Measurements from ENCODE around the gene TTLL10. TPM values are rescaled to one million over a fixed set of nuclear protein-coding genes. Genes with fewer than 3 reads are reported as not detected.

The TTLL10 gene
- total RNA-seq, 1 donor from 2014 or later, result not detected

DNA sequence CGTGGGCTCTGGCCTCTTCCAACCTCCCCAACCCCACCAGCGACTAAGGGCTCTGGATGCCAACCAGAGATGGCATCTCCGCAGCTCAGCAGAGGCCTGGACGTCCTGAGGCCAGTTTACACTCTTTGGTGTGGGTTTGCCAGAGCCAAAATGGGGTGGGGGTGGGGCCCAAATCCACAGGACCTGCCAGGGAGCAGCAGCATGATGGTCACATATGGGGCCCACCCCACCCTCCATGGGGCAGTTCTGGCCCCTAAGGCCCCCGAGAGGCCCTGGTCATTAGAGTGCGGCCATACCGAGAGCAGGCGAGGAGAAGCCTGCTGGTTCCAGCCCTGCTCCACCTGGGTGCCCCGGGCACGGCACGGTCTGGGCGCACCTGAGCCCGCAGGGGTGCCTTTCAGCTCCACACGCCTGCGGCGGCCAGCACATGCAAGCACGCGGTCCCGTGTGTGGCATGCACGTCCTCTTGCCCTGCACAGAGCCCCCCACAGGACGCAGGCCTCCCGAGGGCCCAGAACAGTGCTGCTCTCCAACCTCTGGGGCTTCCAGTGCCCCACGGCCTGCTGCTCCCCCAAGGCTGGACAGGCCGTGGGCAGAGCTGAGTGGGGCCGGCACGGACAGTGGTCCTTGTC, 68.0 kb downstream of the TTLL10 start:
- DNase-seq (ENCODE audit: low spot score), result no peak
- peaks cover 2% of the 10 kb centered on the region for H3K27me3 Mint-ChIP-seq (ENCODE audit: unreplicated experiment)
- TF ChIP-seq CTCF (IDR thresholded peaks at IDR 0.05; ENCODE audit: unreplicated experiment), result no peak
- H3K27ac Mint-ChIP-seq (ENCODE audit: unreplicated experiment), result no peak overlapping the region
- H3K9me3 Mint-ChIP-seq (ENCODE audit: unreplicated experiment), result no peaks in the 10 kb centered on the region
- H3K36me3 Mint-ChIP-seq (ENCODE audit: low read depth, unreplicated experiment), result no peaks in the 10 kb centered on the region
- H3K4me3 Mint-ChIP-seq (ENCODE audit: unreplicated experiment), result no peak overlapping the region
- no peaks in the 10 kb centered on the region for H3K4me1 Mint-ChIP-seq (ENCODE audit: unreplicated experiment)

- Mint-ChIP-seq H3K36me3 (ENCODE audit: low read depth, unreplicated experiment) (no peaks in the 10 kb centered on the region), H3K4me3 (ENCODE audit: unreplicated experiment) (no peak overlapping the region), H3K27me3 (ENCODE audit: unreplicated experiment) (peaks cover 2% of the 10 kb centered on the region), H3K9me3 (ENCODE audit: unreplicated experiment) (no peaks in the 10 kb centered on the region), H3K27ac (ENCODE audit: unreplicated experiment) (no peak overlapping the region), H3K4me1 (ENCODE audit: unreplicated experiment) (no peaks in the 10 kb centered on the region)
- no peak for TF ChIP-seq CTCF (IDR thresholded peaks at IDR 0.05; ENCODE audit: unreplicated experiment)
- no peak for DNase-seq (ENCODE audit: low spot score)
Measured at GRCh38 chr1:1242461-1243265, 69.0 kb downstream of the TTLL10 start.

DNA sequence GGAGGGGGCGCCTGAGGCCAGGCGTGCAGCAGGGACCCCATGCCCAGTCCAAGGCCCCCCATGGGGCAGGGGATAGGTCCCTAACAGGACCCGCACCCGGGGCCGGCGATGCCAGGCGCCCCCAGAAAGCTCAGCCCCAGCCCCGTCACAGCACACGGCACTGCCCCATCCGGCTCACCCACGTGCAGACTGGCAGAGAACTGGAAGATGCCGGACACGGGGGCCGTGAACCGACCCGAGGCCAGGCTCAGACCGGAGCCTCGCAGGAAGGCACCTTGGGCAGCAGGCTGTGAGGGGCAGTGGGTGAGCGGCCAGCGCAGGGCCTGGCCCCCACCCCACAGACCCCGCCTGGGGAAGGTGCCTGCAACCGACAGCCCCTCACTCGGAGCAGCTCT, 69.6 kb downstream of the TTLL10 start:
- H3K27me3 Mint-ChIP-seq (ENCODE audit: unreplicated experiment), result peaks cover 2% of the 10 kb centered on the region
- H3K36me3 Mint-ChIP-seq (ENCODE audit: low read depth, unreplicated experiment), result no peaks in the 10 kb centered on the region
- H3K4me3 Mint-ChIP-seq (ENCODE audit: unreplicated experiment), result no peak overlapping the region
- no peak for TF ChIP-seq CTCF (IDR thresholded peaks at IDR 0.05; ENCODE audit: unreplicated experiment)
- no peak overlapping the region for H3K27ac Mint-ChIP-seq (ENCODE audit: unreplicated experiment)
- no peak for DNase-seq (ENCODE audit: low spot score)
- H3K9me3 Mint-ChIP-seq (ENCODE audit: unreplicated experiment), result no peaks in the 10 kb centered on the region
- no peaks in the 10 kb centered on the region for H3K4me1 Mint-ChIP-seq (ENCODE audit: unreplicated experiment)

DNA sequence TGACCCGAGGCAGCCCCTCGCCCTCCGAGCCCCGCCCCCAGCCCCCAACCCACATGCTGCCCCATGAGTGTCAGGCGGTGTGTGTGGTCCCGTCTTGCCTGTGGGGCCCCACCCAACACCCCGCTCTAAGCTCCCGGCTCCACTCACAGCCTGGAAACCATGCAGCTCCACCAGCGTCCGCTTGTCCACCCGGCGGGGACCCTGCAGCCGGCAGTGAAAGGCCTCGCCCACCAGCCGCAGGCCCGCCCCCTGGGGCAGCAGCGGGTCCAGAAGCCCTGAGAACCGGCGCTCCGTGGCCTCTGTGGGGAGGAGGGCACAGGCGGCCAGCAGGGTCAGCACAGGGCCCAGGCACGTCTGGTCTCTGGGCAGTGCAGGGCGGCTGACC, 70.1 kb downstream of the TTLL10 start:
- no peak for TF ChIP-seq CTCF (IDR thresholded peaks at IDR 0.05; ENCODE audit: unreplicated experiment)
- H3K27me3 Mint-ChIP-seq (ENCODE audit: unreplicated experiment), result peaks cover 2% of the 10 kb centered on the region

GRCh38 chr1:1244192-1244811, 70.6 kb downstream of the TTLL10 start:
- H3K36me3 Mint-ChIP-seq (ENCODE audit: low read depth, unreplicated experiment), result no peaks in the 10 kb centered on the region
- no peak for TF ChIP-seq CTCF (IDR thresholded peaks at IDR 0.05; ENCODE audit: unreplicated experiment)
- H3K4me3 Mint-ChIP-seq (ENCODE audit: unreplicated experiment), result no peak overlapping the region
- H3K27ac Mint-ChIP-seq (ENCODE audit: unreplicated experiment), result no peak overlapping the region
- no peaks in the 10 kb centered on the region for H3K9me3 Mint-ChIP-seq (ENCODE audit: unreplicated experiment)
- no peak for DNase-seq (ENCODE audit: low spot score)
- peaks cover 2% of the 10 kb centered on the region for H3K27me3 Mint-ChIP-seq (ENCODE audit: unreplicated experiment)
- no peaks in the 10 kb centered on the region for H3K4me1 Mint-ChIP-seq (ENCODE audit: unreplicated experiment)

More for the DNA sequence above, 70.1 kb downstream of the TTLL10 start:
- Mint-ChIP-seq H3K36me3 (ENCODE audit: low read depth, unreplicated experiment) (no peaks in the 10 kb centered on the region), H3K27ac (ENCODE audit: unreplicated experiment) (no peak overlapping the region), H3K9me3 (ENCODE audit: unreplicated experiment) (no peaks in the 10 kb centered on the region), H3K4me3 (ENCODE audit: unreplicated experiment) (no peak overlapping the region), H3K4me1 (ENCODE audit: unreplicated experiment) (no peaks in the 10 kb centered on the region)
- no peak for DNase-seq (ENCODE audit: low spot score)

Data from endothelial cell (in vitro differentiated cells).